Measurements from ENCODE around the gene SLC24A3. TPM values are rescaled to one million over a fixed set of nuclear protein-coding genes. Genes with fewer than 3 reads are reported as not detected.

SLC24A3 gene
- total and polyA plus RNA-seq, 2 of the 13 experiments (the other 11 are each of a cell fraction or from before 2014, with no cell fraction given): not detected

DNA sequence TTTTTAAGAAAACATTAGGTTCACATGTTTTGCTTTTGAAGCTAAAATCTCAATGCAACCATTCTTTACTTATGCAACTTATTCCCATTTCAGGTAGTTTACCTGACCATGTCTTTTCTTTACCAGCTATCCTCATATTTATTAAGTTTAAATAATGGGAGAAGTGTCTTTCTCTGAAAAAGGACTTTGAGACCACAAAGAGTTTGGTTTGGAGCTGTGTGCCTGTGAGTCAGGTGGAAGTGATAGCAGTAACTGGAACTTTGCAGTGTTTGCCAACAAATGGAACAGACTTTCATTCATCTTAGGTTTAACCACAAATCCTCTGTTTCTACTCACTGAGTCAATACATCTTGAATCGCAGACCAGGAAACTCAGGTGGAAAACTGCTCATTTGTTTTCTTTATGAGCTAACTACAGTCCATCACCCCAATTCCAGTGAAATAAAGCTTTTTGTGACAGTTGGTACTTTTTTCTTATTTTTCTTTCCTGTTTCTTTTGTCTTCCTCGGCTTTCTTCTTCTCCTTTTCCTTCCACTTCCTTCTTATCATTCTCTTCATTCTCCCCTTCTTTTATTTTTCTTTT, 397.3 kb downstream of the SLC24A3 start (continued):
- TF ChIP-seq SOX13 (IDR thresholded peaks at IDR 0.05): peak; percentile 60
- peak in 1 of 2 experiments; percentile 89; a peak in 2 of 4 replicates for TF ChIP-seq SOX13 (CRISPR knock-in tag; conservative IDR thresholded peaks at IDR 0.05 in 1 of 2, IDR thresholded peaks at IDR 0.05 in 1 of 2)
- TF ChIP-seq PAXIP1 (CRISPR knock-in tag; conservative IDR thresholded peaks at IDR 0.05): peak; percentile 95
- no peak for TF ChIP-seq AGO2 (optimal IDR thresholded peaks at IDR 0.05; ENCODE audit: low read depth, low read length)
- no peak for TF ChIP-seq PHF5A (CRISPR knock-in tag; IDR thresholded peaks at IDR 0.05; ENCODE audit: low read depth, unreplicated experiment)
- no peak for TF ChIP-seq XBP1 (CRISPR knock-in tag; IDR thresholded peaks at IDR 0.05)
- TF ChIP-seq ASH2L (IDR thresholded peaks at IDR 0.05; ENCODE audit: insufficient read length, low read depth, low read length): peak; percentile 60
- no peak for TF ChIP-seq PAF1 (CRISPR knock-in tag; IDR thresholded peaks at IDR 0.05)
- TF ChIP-seq ZNF816 (CRISPR knock-in tag; IDR thresholded peaks at IDR 0.05; ENCODE audit: borderline replicate concordance): peak; percentile 75; the same call in 1 of the 2 replicates
- TF ChIP-seq RBM39 (IDR thresholded peaks at IDR 0.05; ENCODE audit: low read depth, low read length, poor library complexity, severe bottlenecking): no peak
- TF ChIP-seq MEF2D (CRISPR knock-in tag; IDR thresholded peaks at IDR 0.05): no peak
- TF ChIP-seq ZNF460 (CRISPR knock-in tag; IDR thresholded peaks at IDR 0.05; ENCODE audit: borderline replicate concordance): no peak
- TF ChIP-seq, protein P1, sequence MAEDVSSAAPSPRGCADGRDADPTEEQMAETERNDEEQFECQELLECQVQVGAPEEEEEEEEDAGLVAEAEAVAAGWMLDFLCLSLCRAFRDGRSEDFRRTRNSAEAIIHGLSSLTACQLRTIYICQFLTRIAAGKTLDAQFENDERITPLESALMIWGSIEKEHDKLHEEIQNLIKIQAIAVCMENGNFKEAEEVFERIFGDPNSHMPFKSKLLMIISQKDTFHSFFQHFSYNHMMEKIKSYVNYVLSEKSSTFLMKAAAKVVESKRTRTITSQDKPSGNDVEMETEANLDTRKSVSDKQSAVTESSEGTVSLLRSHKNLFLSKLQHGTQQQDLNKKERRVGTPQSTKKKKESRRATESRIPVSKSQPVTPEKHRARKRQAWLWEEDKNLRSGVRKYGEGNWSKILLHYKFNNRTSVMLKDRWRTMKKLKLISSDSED (CRISPR knock-in tag; IDR thresholded peaks at IDR 0.05): no peak
- TF ChIP-seq ZNF224 (CRISPR knock-in tag; IDR thresholded peaks at IDR 0.05): no peak
- peak; percentile 94 for TF ChIP-seq ZNF644 (CRISPR knock-in tag; IDR thresholded peaks at IDR 0.05; ENCODE audit: low read depth)
- TF ChIP-seq, protein P2, sequence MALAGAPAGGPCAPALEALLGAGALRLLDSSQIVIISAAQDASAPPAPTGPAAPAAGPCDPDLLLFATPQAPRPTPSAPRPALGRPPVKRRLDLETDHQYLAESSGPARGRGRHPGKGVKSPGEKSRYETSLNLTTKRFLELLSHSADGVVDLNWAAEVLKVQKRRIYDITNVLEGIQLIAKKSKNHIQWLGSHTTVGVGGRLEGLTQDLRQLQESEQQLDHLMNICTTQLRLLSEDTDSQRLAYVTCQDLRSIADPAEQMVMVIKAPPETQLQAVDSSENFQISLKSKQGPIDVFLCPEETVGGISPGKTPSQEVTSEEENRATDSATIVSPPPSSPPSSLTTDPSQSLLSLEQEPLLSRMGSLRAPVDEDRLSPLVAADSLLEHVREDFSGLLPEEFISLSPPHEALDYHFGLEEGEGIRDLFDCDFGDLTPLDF (CRISPR knock-in tag; IDR thresholded peaks at IDR 0.05): no peak
- TF ChIP-seq SMAD3 (CRISPR knock-in tag; IDR thresholded peaks at IDR 0.05): no peak
- TF ChIP-seq ZFP41 (CRISPR knock-in tag; IDR thresholded peaks at IDR 0.05; ENCODE audit: borderline replicate concordance): no peak
- peak; percentile 86; the same call in 1 of the 2 replicates for TF ChIP-seq ERF (CRISPR knock-in tag; IDR thresholded peaks at IDR 0.05)
- no peak for TF ChIP-seq ZNF687 (CRISPR knock-in tag; IDR thresholded peaks at IDR 0.05)
